Fibroblast of pulmonary artery (primary cell): ENCODE data around the gene RNF149.

Source experiments
- DNase-seq: peaks from one replicate; pipeline ENCODE4 v3.0.0-alpha.2; 2010; ENCODE audit warnings: low read depth
- H3K4me3 ChIP-seq: replicated peaks from 2 replicates; pipeline ENCODE4 v1.5.1; 2011; ENCODE audit warnings: low read depth, mild to moderate bottlenecking, control low read depth, low read length, moderate library complexity
- CTCF ChIP-seq: IDR thresholded peaks from 2 replicates; pipeline ENCODE4 v1.5.1; 2011; ENCODE audit warnings: mild to moderate bottlenecking, control low read depth, low read length, inconsistent platforms; ENCODE audit errors: missing control alignments

RNF149 gene

DNA sequence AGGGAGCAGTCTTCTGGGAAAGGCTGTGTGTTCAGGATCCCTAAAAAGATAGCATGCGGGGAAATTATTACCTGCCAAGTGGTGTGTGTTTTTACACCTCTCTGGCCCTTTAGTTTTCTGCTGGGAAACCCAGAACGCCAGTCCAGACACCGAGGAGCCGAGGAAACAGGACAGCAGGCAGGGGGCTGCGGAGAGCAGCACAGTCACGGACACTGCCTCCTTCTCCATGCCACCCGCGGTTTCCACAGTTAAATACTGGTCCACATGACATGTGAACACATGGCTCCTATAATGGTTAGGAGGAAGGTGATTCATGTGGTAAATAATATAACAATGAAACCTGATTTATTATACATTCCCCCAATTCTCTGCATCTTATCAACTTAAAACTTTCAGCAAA, 35.4 kb downstream of the RNF149 start:
- DNase-seq: no peak
- TF ChIP-seq CTCF: no peak
- no peak overlapping the region for H3K4me3 ChIP-seq

DNA sequence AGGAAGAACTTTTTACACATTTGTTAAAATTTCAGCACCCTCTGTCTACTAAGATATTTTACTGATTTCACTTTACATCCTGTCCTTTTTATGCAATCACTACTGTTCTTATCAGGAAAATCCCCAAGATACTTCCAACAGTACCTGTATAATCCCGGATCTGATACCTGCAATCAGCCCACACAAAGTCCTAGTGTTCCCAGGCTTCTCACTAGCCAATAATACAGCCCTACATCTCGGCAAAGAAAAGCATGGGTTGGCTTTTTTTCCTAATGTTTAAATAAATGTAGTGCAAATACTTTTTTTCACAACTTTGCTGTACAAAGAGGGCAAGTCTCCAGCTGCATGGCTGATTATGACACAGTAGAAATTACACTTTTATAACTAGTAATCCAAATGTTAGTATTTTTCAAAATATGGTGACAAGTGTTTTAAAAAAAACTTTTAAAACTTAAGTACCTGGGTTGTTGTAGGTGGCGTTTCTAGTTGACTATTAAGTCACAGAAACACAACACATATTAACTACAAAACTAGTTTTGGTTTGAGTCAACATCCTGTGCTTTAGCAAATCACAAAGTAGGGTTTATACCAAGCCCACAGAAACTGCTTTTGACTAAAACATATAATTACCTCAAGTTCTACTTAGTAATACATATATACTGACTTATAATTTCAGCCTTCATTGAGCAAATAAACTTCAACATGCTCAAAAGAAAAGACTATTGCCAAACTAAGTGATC, 36.3 kb downstream of the RNF149 start:
- no peak for DNase-seq
- TF ChIP-seq CTCF: no peak

GRCh38 chr2:101270700-101271259, 37.7 kb downstream of the RNF149 start:
- no peak for TF ChIP-seq CTCF
- no peak overlapping the region for H3K4me3 ChIP-seq
- no peak for DNase-seq

More for the DNA sequence above, 36.3 kb downstream of the RNF149 start:
- no peak overlapping the region for H3K4me3 ChIP-seq

DNA sequence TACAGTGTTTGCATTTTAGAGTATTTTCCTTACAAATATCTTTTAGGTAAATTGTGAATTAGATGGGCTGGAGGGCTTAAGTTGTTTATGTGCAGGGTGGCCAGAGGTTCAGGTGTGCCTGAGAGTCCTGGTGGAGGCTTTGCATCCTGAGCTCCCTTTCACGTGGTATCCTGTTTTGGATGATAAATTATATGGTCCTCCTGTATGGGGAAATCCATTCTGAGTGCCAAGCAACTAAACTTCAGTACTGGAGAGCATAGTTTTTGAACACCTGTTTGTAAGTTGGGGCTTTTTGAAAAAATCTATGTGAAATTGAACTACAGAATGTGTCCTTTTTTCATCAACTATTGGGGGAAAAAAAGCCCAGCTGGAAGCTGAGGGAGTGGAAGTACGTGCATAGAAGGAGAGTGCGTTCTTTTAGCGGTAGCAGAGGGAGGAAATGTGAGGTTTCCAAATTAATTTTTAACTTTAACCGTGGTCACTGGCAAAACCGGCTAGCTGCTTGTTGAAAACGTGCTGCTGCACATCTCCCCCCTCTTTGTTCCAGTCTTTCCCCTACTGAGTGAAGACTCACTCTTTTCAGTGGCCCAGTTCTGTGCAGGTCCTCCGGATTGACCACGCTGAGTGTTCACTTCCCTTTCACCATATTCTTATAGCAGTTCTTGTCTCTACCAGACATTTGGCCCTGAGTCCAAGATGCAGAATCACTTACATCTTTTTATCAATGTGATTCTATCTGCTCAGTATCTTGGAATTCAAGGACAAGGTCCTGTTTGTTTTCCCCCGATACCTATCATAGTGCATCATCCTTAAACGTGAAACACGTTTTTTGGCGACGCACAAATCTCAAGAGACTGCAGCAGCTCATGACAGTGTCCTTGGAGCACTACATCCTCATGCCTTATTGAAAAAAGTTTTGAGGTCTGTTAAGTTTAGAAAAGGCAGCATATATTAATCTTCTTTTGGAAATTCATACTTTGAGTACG, 40.5 kb downstream of the RNF149 start:
- DNase-seq: no peak
- no peak for TF ChIP-seq CTCF
- no peak overlapping the region for H3K4me3 ChIP-seq

- no peak overlapping the region for H3K4me3 ChIP-seq
- DNase-seq: no peak
- TF ChIP-seq CTCF: no peak
These were observed 42.5 kb downstream of the RNF149 start for GRCh38 chr2:101265893-101266499.

DNA sequence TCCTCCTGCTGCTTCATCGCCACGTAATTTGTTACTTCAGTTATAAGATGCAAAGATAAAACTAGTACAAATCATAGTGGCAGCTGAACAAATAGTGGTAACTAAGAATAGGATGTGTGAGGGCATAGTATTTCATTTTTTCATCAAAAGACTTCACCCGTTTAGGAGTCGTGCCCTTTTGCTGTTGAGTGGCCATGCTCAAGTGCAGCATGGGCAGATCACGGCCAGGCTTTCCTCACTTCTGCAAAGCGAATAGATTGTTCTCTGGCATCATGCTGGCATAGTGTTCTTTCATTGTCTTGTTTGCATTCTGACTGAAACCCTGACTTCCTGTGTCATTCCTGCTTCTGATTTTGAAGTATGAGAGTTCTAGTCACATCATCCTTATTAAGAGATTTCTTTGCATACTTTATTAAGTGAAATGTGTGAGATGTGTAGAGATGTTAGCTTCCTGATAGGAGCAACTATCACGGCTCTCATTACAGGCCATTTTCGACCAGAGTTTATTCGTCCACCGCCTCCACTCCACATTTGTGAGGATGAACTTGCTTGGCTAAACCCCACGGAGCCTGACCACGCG, 44.1 kb downstream of the RNF149 start:
- DNase-seq: no peak
- no peak for TF ChIP-seq CTCF
- no peak overlapping the region for H3K4me3 ChIP-seq
